ENCODE measurements around the gene ADAMTS8. TPM values are rescaled to one million over a fixed set of nuclear protein-coding genes. Genes with fewer than 3 reads are reported as not detected.

The ADAMTS8 gene
- total RNA-seq, 1 donor from 2014 or later = not detected

- DNase-seq (ENCODE audit: low read depth in 2 of 2) = no peak
These were observed 33.9 kb upstream of the ADAMTS8 start for GRCh38 chr11:130462101-130462885.

DNA sequence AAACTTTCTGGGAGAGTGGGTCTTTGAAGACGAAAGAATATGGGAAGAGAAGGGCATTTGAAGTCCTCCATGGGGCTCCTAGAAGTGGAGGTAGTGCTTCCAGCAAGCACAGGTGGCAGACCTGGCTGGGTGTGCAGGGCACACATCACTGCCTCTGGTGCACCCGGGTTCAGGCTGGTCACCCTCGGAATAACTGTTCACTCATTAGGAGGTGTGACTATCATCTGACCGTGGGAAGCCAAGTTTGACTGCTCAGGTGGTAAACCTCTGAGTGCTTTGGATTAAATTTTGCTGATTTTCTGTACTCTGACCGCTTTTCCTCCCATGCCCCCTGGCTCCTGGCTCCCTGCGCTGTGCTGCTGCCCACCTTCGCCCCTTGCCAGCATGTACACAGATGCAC lies 31.1 kb upstream of the ADAMTS8 start:
- no peak for DNase-seq (ENCODE audit: low read depth in 2 of 2)

- DNase-seq (ENCODE audit: low read depth in 2 of 2) = no peak
These were observed 30.0 kb upstream of the ADAMTS8 start for GRCh38 chr11:130458410-130458729.

GRCh38 chr11:130457623-130458409 lies 29.4 kb upstream of the ADAMTS8 start:
- no peak for DNase-seq (ENCODE audit: low read depth in 2 of 2)

DNA sequence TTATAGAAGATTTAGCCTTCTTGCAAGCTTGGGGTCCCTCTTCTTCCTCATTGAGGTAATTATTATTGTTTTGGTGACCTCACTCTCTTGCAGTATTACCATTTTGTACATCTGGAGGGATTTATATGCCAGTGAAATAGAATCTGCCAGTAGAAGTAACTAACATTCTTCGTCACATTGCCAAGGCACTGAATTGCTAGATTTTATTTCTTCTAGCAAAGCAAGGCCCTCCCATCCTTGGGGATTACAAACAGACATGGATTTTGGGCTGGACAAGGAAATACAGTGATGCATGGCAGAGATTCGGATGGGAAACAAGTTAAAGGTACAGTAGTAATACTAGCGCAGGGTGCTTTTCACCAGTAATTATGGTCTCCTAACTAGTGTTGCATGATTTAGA lies 27.9 kb upstream of the ADAMTS8 start:
- DNase-seq (ENCODE audit: low read depth in 2 of 2) = no peak

DNA sequence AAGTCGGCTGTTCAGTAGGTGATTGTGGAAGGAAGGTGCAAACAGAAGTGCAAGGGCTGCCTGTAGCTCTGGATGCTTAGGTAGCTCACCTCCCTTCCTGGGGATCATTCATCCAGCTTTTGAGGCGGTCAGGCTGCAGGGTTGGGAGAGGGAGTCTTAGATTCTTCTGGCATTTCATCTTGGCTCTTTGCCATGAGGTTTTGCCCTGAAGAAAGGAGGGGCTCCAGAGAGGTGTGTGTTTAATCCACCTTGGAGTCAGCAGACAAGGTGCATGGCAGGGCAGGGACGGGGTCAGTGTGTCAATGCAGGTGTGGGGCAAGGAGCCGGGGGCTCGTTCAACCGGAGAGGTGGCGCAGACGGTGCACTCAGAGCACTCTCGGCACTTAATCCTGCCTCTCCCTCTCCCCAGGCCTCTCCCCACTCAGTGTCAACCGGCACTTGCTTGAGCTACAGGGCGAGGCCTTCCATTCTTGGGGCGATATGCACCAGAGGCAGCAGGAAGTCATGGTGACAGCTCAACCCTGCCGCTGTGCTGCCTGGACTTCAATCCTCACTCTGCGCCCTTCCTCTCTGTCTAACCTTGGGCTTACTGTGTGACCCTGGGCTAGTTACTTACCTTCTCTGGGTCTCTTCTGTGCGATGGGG lies 27.2 kb upstream of the ADAMTS8 start:
- no peak for DNase-seq (ENCODE audit: low read depth in 2 of 2)

DNA sequence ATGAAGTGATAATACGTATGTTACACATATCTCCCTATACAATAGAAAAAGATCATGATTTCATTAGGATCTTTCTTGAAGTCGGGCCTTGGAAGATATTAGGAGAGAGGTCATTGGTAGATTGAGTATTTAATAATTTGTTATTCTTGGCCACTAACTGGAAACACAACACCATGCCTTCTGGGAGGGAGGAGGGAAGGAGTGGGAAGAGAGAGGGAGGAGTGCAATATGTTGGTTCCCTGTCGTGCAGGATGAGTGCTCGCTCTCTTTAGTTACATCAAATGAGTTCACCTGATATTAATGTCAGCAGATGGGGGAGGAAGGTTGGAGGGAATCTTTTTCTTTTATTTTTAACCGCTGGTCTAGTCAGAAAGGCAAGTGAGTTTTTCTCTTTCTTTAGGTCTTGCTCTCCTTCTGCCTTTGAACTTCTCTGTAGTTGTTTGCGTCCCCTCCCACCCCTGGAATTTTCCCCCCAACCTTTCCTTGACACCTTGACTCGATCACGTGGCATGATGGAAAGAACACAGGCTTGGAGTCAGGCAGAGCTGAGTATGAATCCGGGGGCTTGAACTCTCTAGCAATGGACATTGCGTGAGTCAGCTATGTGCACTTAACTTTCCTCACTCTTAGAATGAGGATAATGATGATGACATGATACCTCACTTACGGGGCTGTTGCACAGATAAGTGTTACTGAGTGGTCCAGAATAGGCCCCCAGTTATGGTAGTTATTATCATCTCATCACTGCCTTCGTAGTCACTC lies 26.3 kb upstream of the ADAMTS8 start:
- DNase-seq (ENCODE audit: low read depth in 2 of 2) = no peak

DNA sequence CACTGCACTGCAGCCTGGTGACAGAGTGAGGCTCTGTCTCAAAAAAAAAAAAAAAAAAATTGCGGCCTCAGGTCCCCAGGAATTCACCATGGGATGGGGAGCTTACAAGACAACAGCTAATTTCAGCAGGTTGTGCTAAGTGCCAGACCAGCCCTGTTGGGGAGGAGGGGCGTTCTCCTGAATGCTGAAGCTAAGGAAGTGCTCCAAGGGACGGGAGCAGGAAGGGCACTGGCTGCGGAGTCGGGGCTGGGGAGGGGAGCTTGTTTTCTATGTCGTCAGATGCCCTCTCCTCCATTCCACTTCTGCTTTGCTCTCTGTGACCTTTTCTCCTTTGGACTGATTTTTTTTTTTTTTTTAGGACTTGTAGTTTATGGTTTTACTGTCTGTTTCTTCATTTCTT lies 24.5 kb upstream of the ADAMTS8 start:
- no peak for DNase-seq (ENCODE audit: low read depth in 2 of 2)

DNA sequence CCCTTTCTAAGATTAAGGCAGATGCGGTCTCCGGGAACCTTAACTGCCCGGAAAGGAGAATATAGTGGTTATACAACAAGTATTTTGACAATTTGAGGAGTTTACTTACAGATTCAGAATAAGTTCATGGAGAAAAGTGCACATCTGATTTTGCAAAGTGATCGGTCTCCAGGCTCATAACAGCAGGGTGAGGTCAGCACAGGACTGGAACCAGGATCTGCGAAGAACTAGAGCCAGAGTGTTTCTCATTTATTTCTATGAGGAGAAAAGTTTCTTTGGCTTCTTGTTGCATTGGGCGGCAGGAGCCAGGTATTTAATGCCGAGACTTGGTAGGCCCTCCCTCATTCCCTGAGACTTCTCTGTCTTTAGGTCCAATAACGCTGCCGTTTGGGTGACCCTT lies 23.8 kb upstream of the ADAMTS8 start:
- no peak for DNase-seq (ENCODE audit: low read depth in 2 of 2)

GRCh38 chr11:130451231-130452019 lies 23.0 kb upstream of the ADAMTS8 start:
- DNase-seq (ENCODE audit: low read depth in 2 of 2) = no peak

DNA sequence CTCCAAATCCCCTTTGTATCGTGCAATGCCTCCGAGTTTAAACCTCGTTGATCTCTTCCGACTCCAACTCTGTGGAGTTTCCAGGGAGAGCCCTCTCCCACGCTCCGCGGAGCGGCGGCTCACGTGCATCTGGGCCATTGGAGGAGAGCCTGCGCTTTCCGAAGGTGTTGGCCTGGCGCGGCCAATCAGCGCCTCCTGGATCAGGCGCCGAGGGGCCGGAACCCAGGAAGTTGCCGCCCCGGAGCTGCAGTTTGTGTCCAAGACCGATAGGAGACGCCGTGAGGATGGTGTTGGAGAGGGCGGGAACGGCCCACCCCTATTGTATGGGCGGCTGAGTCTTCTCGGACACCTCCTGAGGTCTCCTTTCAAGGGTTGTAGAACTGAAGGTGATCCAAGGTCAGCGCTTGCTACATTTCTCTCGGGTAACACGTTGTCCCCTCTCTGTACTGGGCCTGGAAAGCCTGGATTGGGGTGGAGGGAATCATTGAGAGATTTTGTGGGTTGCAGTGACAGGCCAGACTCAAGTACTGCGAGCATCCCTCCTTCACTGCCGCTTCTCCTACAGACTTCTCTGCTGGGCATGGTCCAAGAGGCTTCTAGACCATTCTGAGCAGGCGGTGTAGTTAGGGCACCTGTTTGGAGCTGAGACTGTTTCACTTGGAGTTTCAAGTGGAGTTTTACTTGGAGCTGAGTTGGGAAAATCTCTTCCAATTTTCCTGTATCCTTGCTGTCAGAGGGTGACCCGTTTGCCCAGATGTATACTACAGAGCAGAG lies 21.8 kb upstream of the ADAMTS8 start:
- peak in 1 of 2 donors; percentile 19 for DNase-seq (ENCODE audit: low read depth in 2 of 2)

DNA sequence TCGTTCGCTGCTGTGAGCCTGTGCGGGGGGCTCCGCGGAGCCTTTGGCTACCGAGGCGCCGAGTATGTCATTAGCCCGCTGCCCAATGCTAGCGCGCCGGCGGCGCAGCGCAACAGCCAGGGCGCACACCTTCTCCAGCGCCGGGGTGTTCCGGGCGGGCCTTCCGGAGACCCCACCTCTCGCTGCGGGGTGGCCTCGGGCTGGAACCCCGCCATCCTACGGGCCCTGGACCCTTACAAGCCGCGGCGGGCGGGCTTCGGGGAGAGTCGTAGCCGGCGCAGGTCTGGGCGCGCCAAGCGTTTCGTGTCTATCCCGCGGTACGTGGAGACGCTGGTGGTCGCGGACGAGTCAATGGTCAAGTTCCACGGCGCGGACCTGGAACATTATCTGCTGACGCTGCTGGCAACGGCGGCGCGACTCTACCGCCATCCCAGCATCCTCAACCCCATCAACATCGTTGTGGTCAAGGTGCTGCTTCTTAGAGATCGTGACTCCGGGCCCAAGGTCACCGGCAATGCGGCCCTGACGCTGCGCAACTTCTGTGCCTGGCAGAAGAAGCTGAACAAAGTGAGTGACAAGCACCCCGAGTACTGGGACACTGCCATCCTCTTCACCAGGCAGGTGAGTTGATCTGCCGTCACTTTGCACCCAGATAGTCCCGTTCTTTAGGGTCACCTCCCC lies 21.0 kb upstream of the ADAMTS8 start:
- no peak for DNase-seq (ENCODE audit: low read depth in 2 of 2)

DNA sequence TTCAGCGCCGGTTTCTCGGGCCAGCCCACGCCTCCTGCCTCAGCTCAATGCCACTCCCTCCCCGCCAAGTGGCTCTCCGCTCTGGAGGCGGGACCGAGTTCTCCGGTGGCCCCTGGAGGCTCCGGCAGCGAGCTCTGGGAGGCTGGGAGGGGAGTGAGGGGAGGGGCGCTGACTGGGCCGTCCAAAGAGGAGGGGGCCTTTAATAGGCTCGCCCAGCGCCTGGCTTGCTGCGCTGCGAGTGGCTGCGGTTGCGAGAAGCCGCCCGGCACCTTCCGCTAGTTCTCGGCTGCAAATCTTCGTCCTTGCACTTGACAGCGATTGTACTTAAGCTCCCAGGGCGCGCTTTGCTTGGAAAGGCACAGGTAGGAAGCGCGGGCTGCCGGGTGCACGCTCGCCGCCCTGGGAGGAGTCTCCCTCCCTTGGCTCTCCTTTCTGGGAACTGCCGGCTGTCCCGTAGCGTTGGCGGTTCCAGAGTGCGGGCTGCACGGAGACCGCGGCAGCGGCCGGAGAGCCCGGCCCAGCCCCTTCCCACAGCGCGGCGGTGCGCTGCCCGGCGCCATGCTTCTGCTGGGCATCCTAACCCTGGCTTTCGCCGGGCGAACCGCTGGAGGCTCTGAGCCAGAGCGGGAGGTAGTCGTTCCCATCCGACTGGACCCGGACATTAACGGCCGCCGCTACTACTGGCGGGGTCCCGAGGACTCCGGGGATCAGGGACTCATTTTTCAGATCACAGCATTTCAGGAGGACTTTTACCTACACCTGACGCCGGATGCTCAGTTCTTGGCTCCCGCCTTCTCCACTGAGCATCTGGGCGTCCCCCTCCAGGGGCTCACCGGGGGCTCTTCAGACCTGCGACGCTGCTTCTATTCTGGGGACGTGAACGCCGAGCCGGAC lies 20.3 kb upstream of the ADAMTS8 start, which contains the start of gene ADAMTS15:
ADAMTS15 (plus strand) TSS at position 230 of the 894 bp plus-strand sequence; CDS start at position 559, 329 bp downstream.
- peak in 1 of 2 donors; percentile 67 for DNase-seq (ENCODE audit: low read depth in 2 of 2)

DNA sequence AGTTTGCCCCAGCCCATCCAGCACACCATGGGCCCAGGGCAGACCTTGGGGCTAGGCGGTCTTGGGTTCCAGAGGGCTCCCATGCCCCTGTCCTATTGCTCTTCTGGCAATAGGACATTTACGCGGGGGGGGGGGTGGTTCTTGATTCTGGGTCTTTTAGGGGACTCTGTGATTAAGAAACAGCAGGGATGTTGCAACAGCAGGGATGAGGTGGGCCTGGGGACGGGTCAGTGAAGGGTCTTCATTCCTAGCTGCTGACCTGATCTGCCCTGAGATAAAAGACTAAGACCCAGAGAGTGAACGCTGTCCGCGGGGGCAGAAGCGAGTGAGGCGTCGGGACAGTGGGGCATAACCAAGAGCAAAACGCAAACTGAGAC lies 19.6 kb upstream of the ADAMTS8 start:
- DNase-seq (ENCODE audit: low read depth in 2 of 2) = no peak

- no peak for DNase-seq (ENCODE audit: low read depth in 2 of 2)
These were observed 17.4 kb upstream of the ADAMTS8 start for GRCh38 chr11:130445788-130446187.

- DNase-seq (ENCODE audit: low read depth in 2 of 2) = no peak
These were observed 14.3 kb upstream of the ADAMTS8 start for GRCh38 chr11:130442737-130443136.

GRCh38 chr11:130441719-130442118 lies 13.3 kb upstream of the ADAMTS8 start:
- DNase-seq (ENCODE audit: low read depth in 2 of 2) = no peak

DNA sequence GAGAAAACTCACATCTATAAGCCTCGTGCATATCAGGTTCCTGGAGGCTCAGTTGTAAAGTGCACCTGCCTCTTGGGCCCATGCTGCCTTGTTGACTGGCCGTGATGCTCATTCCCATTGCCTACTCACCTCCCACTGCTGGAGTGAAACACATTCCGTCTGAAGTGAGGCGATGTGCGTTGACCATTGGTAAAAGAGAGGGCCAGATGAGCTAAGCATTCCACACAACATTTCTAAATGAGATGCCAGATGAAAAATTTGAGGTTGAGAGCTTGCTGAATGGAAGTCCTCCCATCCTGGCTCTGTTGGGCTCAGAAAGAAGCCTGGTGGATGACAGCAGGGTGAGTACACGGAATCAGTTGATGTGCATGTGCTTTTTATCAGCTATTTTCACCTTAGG lies 11.5 kb upstream of the ADAMTS8 start:
- no peak for DNase-seq (ENCODE audit: low read depth in 2 of 2)

GRCh38 chr11:130439160-130439519 lies 10.7 kb upstream of the ADAMTS8 start:
- DNase-seq (ENCODE audit: low read depth in 2 of 2) = no peak
